ENCODE measurements around the gene LDHAL6A. TPM values are rescaled to one million over a fixed set of nuclear protein-coding genes. Genes with fewer than 3 reads are reported as not detected.

The LDHAL6A gene
- total and polyA plus RNA-seq, 7 donors, result 0.03 TPM; not detected in 6

DNA sequence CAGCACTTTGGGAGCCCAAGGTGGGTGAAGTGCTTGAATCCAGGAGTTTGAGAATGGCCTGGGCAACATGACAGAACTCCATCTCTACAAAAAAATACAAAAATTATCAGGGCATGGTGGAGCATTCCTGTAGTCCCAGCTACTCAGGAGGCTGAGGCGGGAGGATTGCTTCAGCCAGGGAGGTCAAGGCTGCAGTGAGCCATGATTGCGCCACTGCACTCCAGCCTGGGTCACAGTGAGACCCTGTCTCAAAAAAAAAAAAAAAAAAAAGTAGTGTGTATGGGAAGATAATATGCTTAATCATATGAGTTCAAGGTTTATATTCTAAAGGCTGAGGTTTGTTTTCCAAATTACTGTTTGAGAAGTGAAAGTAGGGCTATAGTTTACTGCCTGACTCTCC, 10.7 kb downstream of the LDHAL6A start:
- 95 to 100% (median 96%) methylated on average over 2 of the region's 2 CpGs for WGBS, 3 donors
- Histone ChIP-seq H3K4me1 (no peaks in the 10 kb centered on the region), H3K36me3 (ENCODE audit: insufficient read depth in 1 of 2, low read depth in 1 of 2) (peaks cover 0 to 12% of the 10 kb centered on the region in 2 donors), H3K27ac (no peak overlapping the region), H3K27me3 (ENCODE audit: insufficient read depth in 3 of 3, low read length in 2 of 3) (no peaks in the 10 kb centered on the region), H3K4me3 (no peak overlapping the region), H3K9me3 (no peaks in the 10 kb centered on the region)
- ATAC-seq (no peak), DNase-seq (no peak)
- TF ChIP-seq, protein P1, sequence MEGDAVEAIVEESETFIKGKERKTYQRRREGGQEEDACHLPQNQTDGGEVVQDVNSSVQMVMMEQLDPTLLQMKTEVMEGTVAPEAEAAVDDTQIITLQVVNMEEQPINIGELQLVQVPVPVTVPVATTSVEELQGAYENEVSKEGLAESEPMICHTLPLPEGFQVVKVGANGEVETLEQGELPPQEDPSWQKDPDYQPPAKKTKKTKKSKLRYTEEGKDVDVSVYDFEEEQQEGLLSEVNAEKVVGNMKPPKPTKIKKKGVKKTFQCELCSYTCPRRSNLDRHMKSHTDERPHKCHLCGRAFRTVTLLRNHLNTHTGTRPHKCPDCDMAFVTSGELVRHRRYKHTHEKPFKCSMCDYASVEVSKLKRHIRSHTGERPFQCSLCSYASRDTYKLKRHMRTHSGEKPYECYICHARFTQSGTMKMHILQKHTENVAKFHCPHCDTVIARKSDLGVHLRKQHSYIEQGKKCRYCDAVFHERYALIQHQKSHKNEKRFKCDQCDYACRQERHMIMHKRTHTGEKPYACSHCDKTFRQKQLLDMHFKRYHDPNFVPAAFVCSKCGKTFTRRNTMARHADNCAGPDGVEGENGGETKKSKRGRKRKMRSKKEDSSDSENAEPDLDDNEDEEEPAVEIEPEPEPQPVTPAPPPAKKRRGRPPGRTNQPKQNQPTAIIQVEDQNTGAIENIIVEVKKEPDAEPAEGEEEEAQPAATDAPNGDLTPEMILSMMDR (IDR thresholded peaks at IDR 0.05), result no peak
- intact Hi-C loops (cut with DNase I), result no loop called here

DNA sequence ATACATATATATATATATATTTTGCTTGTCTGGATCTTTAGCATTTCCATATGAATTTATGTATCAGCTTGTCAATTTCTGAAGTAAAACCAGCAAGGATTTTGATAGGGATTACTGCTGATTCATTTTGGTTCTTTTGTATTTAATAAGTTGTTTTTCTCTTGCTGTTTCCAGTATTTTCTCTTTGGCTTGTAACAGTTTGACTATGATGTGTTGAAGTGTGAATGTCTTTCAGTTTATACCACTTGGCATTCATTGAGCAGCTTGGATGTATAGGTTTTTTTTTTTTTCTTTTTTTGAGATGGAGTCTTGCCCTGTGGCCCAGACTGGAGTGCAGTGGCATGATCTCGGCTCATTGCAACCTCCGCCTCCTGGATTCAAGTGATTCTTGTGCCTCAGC, 12.4 kb downstream of the LDHAL6A start:
- 95 to 97% (median 96%) methylated on average over 2 of the region's 2 CpGs for WGBS, 3 donors
- intact Hi-C loops (cut with DNase I), result no loop called here
- H3K27ac ChIP-seq, result no peak overlapping the region
- no peak for DNase-seq
- TF ChIP-seq, protein P1 (IDR thresholded peaks at IDR 0.05), result no peak
- no peaks in the 10 kb centered on the region for H3K4me1 ChIP-seq
- H3K9me3 ChIP-seq, result no peaks in the 10 kb centered on the region
- no peak overlapping the region for H3K4me3 ChIP-seq
- no peak for ATAC-seq
- H3K36me3 ChIP-seq (ENCODE audit: insufficient read depth in 1 of 2, low read depth in 1 of 2), result peaks cover 0 to 21% of the 10 kb centered on the region in 2 donors
- H3K27me3 ChIP-seq (ENCODE audit: insufficient read depth in 3 of 3, low read length in 2 of 3), result no peaks in the 10 kb centered on the region

DNA sequence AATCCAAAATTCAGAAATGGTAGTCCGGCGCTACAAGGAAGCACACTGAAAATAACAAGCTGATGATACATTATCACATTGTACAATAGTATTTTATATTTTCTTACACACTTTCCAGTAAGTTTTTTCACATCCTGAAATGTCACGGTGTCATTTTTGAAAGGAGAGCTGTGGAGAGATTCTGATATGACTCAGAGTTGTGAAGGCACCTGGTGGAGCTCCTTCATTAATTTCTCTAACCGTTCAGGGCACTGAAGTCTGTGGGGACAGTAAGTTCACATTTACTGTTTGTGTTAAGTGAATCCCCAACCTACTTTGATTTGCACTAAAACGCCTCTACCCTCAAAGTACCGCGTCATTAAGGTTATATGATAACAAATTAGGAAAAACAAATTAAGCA, 13.3 kb downstream of the LDHAL6A start:
- Histone ChIP-seq H3K9me3 (no peaks in the 10 kb centered on the region), H3K4me3 (no peak overlapping the region), H3K27ac (no peak overlapping the region), H3K27me3 (ENCODE audit: insufficient read depth in 3 of 3, low read length in 2 of 3) (no peaks in the 10 kb centered on the region), H3K4me1 (no peaks in the 10 kb centered on the region), H3K36me3 (ENCODE audit: insufficient read depth in 1 of 2, low read depth in 1 of 2) (peaks cover 0 to 27% of the 10 kb centered on the region in 2 donors)
- WGBS, 3 donors, result 89 to 93% (median 90%) methylated on average over 7 of the region's 7 CpGs
- no peak for ATAC-seq
- intact Hi-C loops (cut with DNase I), result no loop called here
- DNase-seq, result no peak
- TF ChIP-seq, protein P1 (IDR thresholded peaks at IDR 0.05), result no peak

DNA sequence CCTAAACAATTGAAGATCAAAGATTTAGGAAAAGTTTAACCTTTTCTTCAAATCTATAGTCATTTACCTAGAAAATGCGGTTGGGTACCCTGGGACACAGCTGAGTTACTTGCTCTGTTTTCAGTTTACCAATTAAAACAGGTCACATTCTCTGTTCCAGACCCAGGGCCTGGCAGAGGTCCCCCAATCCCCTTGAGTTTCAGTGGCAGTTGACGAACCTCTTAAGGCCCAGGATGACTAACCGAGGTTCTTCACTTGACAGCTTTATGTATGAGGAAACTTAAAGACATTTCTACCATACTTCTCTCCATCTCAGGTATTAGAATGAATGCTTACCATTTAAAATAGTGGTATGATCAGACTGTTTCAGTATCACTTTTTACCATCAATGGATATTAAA, 16.3 kb downstream of the LDHAL6A start:
- no peaks in the 10 kb centered on the region for H3K9me3 ChIP-seq
- intact Hi-C loops (cut with DNase I), result loop anchor here in 1 of 2 donors (10.0 kb wide), 1 partner anchor 137 kb away; no protein-coding TSS in a partner anchor
- TF ChIP-seq, protein P1 (IDR thresholded peaks at IDR 0.05), result no peak
- no peaks in the 10 kb centered on the region for H3K27me3 ChIP-seq (ENCODE audit: insufficient read depth in 3 of 3, low read length in 2 of 3)
- no peak overlapping the region for H3K27ac ChIP-seq
- DNase-seq (no peak), ATAC-seq (no peak)
- H3K4me1 ChIP-seq, result no peaks in the 10 kb centered on the region
- H3K36me3 ChIP-seq (ENCODE audit: insufficient read depth in 1 of 2, low read depth in 1 of 2), result peaks cover 3 to 43% of the 10 kb centered on the region in 2 donors
- no peak overlapping the region for H3K4me3 ChIP-seq
- 92 to 94% (median 92%) methylated on average over 3 of the region's 3 CpGs for WGBS, 3 donors

DNA sequence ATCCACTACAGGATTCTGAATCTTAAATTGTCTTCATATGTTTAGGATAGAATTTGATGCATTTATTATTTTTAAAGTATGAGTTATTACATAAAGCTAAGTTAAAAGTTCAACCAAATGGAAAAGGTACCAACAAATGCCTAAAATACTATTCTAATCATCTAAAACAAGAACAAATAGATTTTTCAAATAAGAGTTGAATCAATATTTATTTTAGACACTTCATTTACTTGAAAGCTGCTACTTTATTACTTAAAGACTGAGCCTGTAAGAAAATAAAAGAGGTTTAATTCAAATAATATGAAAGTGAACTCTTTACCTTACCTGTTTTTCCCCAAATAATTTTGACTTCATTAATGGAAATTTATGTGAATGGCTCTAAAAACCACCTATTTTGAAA, 16.9 kb downstream of the LDHAL6A start:
- no peaks in the 10 kb centered on the region for H3K27me3 ChIP-seq (ENCODE audit: insufficient read depth in 3 of 3, low read length in 2 of 3)
- no peak for ATAC-seq
- intact Hi-C loops (cut with DNase I), result loop anchor here in 1 of 2 donors (10.0 kb wide), 1 partner anchor 138 kb away; no protein-coding TSS in a partner anchor
- TF ChIP-seq, protein P1 (IDR thresholded peaks at IDR 0.05), result no peak
- no peak overlapping the region for H3K27ac ChIP-seq
- no peaks in the 10 kb centered on the region for H3K9me3 ChIP-seq
- H3K4me3 ChIP-seq, result no peak overlapping the region
- peaks cover 3 to 49% of the 10 kb centered on the region in 2 donors for H3K36me3 ChIP-seq (ENCODE audit: insufficient read depth in 1 of 2, low read depth in 1 of 2)
- DNase-seq, result no peak
- H3K4me1 ChIP-seq, result no peaks in the 10 kb centered on the region
